HepG2 (cell line): ENCODE data around the gene KCNT2. TPM values are rescaled to one million over a fixed set of nuclear protein-coding genes. Genes with fewer than 3 reads are reported as not detected.

Source experiments
- ATAC-seq: fragments of 200-7000 bp; cut with Tn5 transposase; 3 replicates; pipeline ENCODE4 v1.9.1; 2020; ENCODE audit warnings: mild to moderate bottlenecking, moderate library complexity
- BruUV-seq: library from RNA; stranded (reverse); fragments of 400-500 nt; replicated peaks from 2 replicates; lab custom pipeline; 2021; lab: Mats Ljungman, UMichigan
- CTCF ChIA-PET: fragments of 300-600 bp; formaldehyde crosslinking; extraction: SDS; loops from one replicate; lab custom pipeline; 2021; ENCODE audit warnings: low total read pairs, inconsistent platforms, low intra/inter-chr PET ratio; lab: Yijun Ruan, JAX
- POLR2A ChIA-PET: fragments of 350-600 bp; sonication (Branson Sonifier 250); formaldehyde crosslinking; loops from one replicate; lab custom pipeline; 2020; ENCODE audit warnings: antibody characterized with exemption, inconsistent platforms; lab: Yijun Ruan, JAX
- DNase-seq: peaks from one replicate; pipeline ENCODE4 v3.0.0-alpha.2; 2015; ENCODE audit warnings: low spot score
- FAIRE-seq: peaks from 3 replicates; lab custom pipeline; 2011; peaks lifted over from hg19 to GRCh38; lab: Jason Lieb, UNC
- H2AFZ ChIP-seq: one replicate; pipeline ENCODE4 v1.6.1; 2011; ENCODE audit warnings: low read length, inconsistent platforms
- H3K27ac ChIP-seq: fragments of 300-600 bp; 3 replicates; pipeline ENCODE4 v1.8.0; 2011; ENCODE audit warnings: mixed run types, mild to moderate bottlenecking, mixed read lengths, low read length, inconsistent platforms; ENCODE audit not compliant: insufficient read depth; ENCODE audit errors: extremely low read length
- H3K27me3 ChIP-seq, 2 experiments: fragments of 200-600 bp in 1 of 2; 2 replicates in 1 of 2; 3 replicates in 1 of 2; pipeline versions ENCODE4 v1.6.0 to v1.8.0; 2011; ENCODE audit warnings: low read length in 2 of 2, mild to moderate bottlenecking in 2 of 2, moderate library complexity in 2 of 2, inconsistent platforms in 1 of 2; ENCODE audit not compliant: insufficient read depth in 2 of 2, control insufficient read depth in 1 of 2
- H3K36me3 ChIP-seq, 2 experiments: fragments of 200-600 bp in 1 of 2; replicated peaks in 1 of 2; 2 replicates in 1 of 2; 3 replicates in 1 of 2; pipeline versions ENCODE4 v1.5.1 to v1.8.0; 2011; ENCODE audit warnings: low read length in 2 of 2, inconsistent platforms in 1 of 2; ENCODE audit not compliant: insufficient read depth in 2 of 2, control insufficient read depth in 1 of 2
- H3K4me1 ChIP-seq: 2 replicates; pipeline ENCODE4 v1.5.1; 2012; ENCODE audit warnings: low read length, inconsistent platforms; ENCODE audit not compliant: insufficient read depth
- H3K4me2 ChIP-seq: 2 replicates; pipeline ENCODE4 v1.6.0; 2011; ENCODE audit warnings: low read depth, low read length, inconsistent platforms
- H3K4me3 ChIP-seq, 3 experiments: fragments of 200-600 bp in 1 of 3; sonication (generic), shearing (Covaris generic) in 1 of 3; replicated peaks in 1 of 3; 2 replicates each; pipeline ENCODE4 v1.5.1; 2011 to 2016; ENCODE audit warnings: low read length in 3 of 3, inconsistent platforms in 2 of 3, low read depth in 2 of 3, mild to moderate bottlenecking in 2 of 3, control low read depth in 1 of 3, mixed read lengths in 1 of 3; ENCODE audit not compliant: insufficient read depth in 1 of 3
- H3K79me2 ChIP-seq: one replicate; pipeline ENCODE4 v1.6.1; 2011; ENCODE audit warnings: low read length, inconsistent platforms; ENCODE audit not compliant: insufficient read depth
- H3K9ac ChIP-seq: 2 replicates; pipeline ENCODE4 v1.6.0; 2011; ENCODE audit warnings: mild to moderate bottlenecking, low read depth, low read length, inconsistent platforms; ENCODE audit not compliant: insufficient read depth
- H3K9me3 ChIP-seq: 2 replicates; pipeline ENCODE4 v1.5.1; 2012; ENCODE audit warnings: mild to moderate bottlenecking, low read length
- H4K20me1 ChIP-seq: 2 replicates; pipeline ENCODE4 v1.6.0; 2011; ENCODE audit warnings: inconsistent platforms, mild to moderate bottlenecking, low read length, moderate library complexity; ENCODE audit not compliant: insufficient read depth
- ELF3 ChIP-seq: IDR thresholded peaks from 2 replicates; pipeline ENCODE4 v1.6.1; 2016; ENCODE audit warnings: missing genetic modification reagents, missing compliant biosample characterization
- MAFF ChIP-seq: IDR thresholded peaks from 2 replicates; pipeline ENCODE4 v1.6.1; 2011; ENCODE audit warnings: low read depth, low read length, improper control_type of control experiment
- MAFK ChIP-seq, 2 experiments: IDR thresholded peaks in 1 of 2; conservative IDR thresholded peaks in 1 of 2; 2 replicates each; pipeline ENCODE4 v1.6.1; 2011; ENCODE audit warnings: improper control_type of control experiment in 2 of 2, low read length in 2 of 2
- SMAD1 ChIP-seq: sonication (generic); formaldehyde crosslinking; IDR thresholded peaks from 2 replicates; pipeline ENCODE4 v1.4.0; 2020; ENCODE audit warnings: missing genetic modification reagents, low read depth, mild to moderate bottlenecking, borderline replicate concordance
- ZBTB1 ChIP-seq: sonication (generic); formaldehyde crosslinking; IDR thresholded peaks from 2 replicates; pipeline ENCODE4 v1.4.0; 2020; ENCODE audit warnings: missing genetic modification reagents, borderline replicate concordance
- ZBTB25 ChIP-seq: IDR thresholded peaks from 2 replicates; pipeline ENCODE4 v1.6.1; 2018; ENCODE audit warnings: missing genetic modification reagents
- ZNF747 ChIP-seq: sonication (generic); formaldehyde crosslinking; IDR thresholded peaks from 2 replicates; pipeline ENCODE4 v1.8.1; 2023; ENCODE audit warnings: missing genetic modification reagents, mild to moderate bottlenecking, borderline replicate concordance
- WGBS: methylation state at CpG from one replicate; pipeline ENCODE4 v1.1.6; 2017; ENCODE audit warnings: low lambda C conversion rate; 5-methylcytosine and 5-hydroxymethylcytosine counted together
- in situ Hi-C: cut with HindIII; loops from 2 replicates; pipeline ENCODE4 v1.10.0; 2017; ENCODE audit warnings: low pct_unique_long_range_greater_than_20kb; ENCODE audit not compliant: extremely low pct_ligation_motif_present
- intact Hi-C: fragments of 100-400 bp; cut with micrococcal nuclease; formaldehyde crosslinking; loops from one replicate; pipeline ENCODE4 v1.10.0; 2022; ENCODE audit not compliant: unreplicated experiment
- polyA plus RNA-seq, 8 experiments: library from polyadenylated mRNA; depleted of rRNA in 3 of 8; stranded (reverse) in 7 of 8; unstranded in 1 of 8; fragments of >200 nt; fragmentation: Illumina TruSeq in 4 of 8; extraction: Trizol in 4 of 8; gene quantifications; 2 replicates each; pipeline versions ENCODE4 v1.2.1 to v1.2.3, GENCODE V29; 2011 to 2016; ENCODE audit warnings: low read depth in 4 of 8, missing spikeins in 1 of 8, mixed read lengths in 1 of 8; ENCODE audit not compliant: insufficient read depth in 1 of 8
- total RNA-seq, 5 experiments: library from RNA; depleted of rRNA; stranded (reverse); fragments of >200 nt; fragmentation: Illumina TruSeq; extraction: Trizol; gene quantifications; 2 replicates each; pipeline ENCODE4 v1.2.3, GENCODE V29; 2016; ENCODE audit warnings: low read depth in 1 of 5

KCNT2 gene
- total and polyA plus RNA-seq, 2 of the 13 experiments (the other 11 are each of a cell fraction or from before 2014, with no cell fraction given): not detected

- no peak overlapping the region for H3K4me2 ChIP-seq
- H3K27me3 ChIP-seq: no peaks in the 10 kb centered on the region
- no peak overlapping the region for H3K4me3 ChIP-seq
- FAIRE-seq (no peak), ATAC-seq (no peak), DNase-seq (no peak)
- TF ChIP-seq MAFF: peak; percentile 89
- peak; percentile 83 to 94 for TF ChIP-seq MAFK (conservative IDR thresholded peaks at IDR 0.05 in 1 of 2, IDR thresholded peaks at IDR 0.05 in 1 of 2; ENCODE audit: low read length in 2 of 2)
- no peak for TF ChIP-seq ELF3 (CRISPR knock-in tag)
- TF ChIP-seq ZBTB1 (CRISPR knock-in tag): no peak
- TF ChIP-seq SMAD1: no peak
- ChIA-PET POLR2A (no interaction called here), CTCF (no interaction called here)
- no peaks in the 10 kb centered on the region for H3K36me3 ChIP-seq
- H3K27ac ChIP-seq: no peak overlapping the region
- no peak overlapping the region for H3K9ac ChIP-seq
- H3K79me2 ChIP-seq: no peaks in the 10 kb centered on the region
- intact Hi-C loops: no loop called here
- no peaks in the 10 kb centered on the region for H3K4me1 ChIP-seq
- peaks cover 36% of the 10 kb centered on the region for H3K9me3 ChIP-seq
- no peak overlapping the region for H2AFZ ChIP-seq
- WGBS: 38% methylated on average over 4 of the region's 4 CpGs
- no peaks in the 10 kb centered on the region for H4K20me1 ChIP-seq
- BruUV-seq: no TSS peak
- in situ Hi-C loops: no loop called here
These were observed 69.8 kb downstream of the KCNT2 start for GRCh38 chr1:196538473-196538872.

- Histone ChIP-seq H3K9ac (no peak overlapping the region), H3K4me2 (no peak overlapping the region), H3K27me3 (no peaks in the 10 kb centered on the region), H3K36me3 (no peaks in the 10 kb centered on the region), H3K27ac (no peak overlapping the region), H2AFZ (no peak overlapping the region), H3K9me3 (peaks cover 36% of the 10 kb centered on the region), H3K4me3 (no peak overlapping the region), H4K20me1 (no peaks in the 10 kb centered on the region), H3K4me1 (no peaks in the 10 kb centered on the region), H3K79me2 (no peaks in the 10 kb centered on the region)
- in situ Hi-C loops: no loop called here
- no TSS peak for BruUV-seq
- ChIA-PET CTCF (no interaction called here), POLR2A (no interaction called here)
- TF ChIP-seq ZNF747: no peak
- no peak for TF ChIP-seq ZBTB25 (CRISPR knock-in tag)
- FAIRE-seq (no peak), DNase-seq (no peak), ATAC-seq (no peak)
- 51% methylated on average over 3 of the region's 3 CpGs for WGBS
- intact Hi-C loops: no loop called here
These were observed 72.5 kb downstream of the KCNT2 start for GRCh38 chr1:196535727-196536126.
